ENCODE results near the gene SNURF.
"Not testable (repeated sequence)": the region's sequence is repeated elsewhere in the genome, so short reads cannot be mapped to it uniquely, and the experiment has no call there.

SNURF gene

DNA sequence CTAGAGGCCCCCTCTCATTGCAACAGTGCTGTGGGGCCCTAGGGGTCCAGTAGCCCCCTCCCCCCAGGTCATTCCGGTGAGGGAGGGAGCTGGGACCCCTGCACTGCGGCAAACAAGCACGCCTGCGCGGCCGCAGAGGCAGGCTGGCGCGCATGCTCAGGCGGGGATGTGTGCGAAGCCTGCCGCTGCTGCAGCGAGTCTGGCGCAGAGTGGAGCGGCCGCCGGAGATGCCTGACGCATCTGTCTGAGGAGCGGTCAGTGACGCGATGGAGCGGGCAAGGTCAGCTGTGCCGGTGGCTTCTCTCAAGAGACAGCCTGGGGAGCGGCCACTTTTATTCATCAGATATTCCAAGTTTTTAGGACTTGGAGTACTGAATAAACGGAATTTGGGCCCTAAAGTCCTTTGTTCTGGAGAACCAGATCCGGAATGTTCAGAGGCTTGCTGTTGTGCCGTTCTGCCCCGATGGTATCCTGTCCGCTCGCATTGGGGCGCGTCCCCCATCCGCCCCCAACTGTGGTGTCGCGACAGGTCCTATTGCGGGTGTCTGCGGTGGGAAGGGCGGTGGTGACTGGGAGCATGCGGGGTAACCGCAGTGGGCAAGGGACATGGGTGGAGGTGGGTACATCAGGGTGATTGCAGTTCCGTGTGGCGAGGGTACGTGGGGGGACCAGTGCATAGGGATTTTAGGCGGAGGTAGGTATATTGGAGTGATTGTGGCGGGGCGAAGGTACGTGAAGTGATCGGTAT is at the start of gene SNURF, which contains the start of gene SNRPN:
SNURF (plus strand) TSS at position 205 of the 748 bp plus-strand sequence; CDS start at position 267, 62 bp downstream.
SNRPN (plus strand) TSS at position 205 of the 748 bp plus-strand sequence. CDS start 19,467 bp downstream, outside the sequence.
- DNase-seq (ENCODE audit: low read depth in 2 of 3, low spot score in 1 of 3), result peak; percentile 38 to 59 (median 40)

DNA sequence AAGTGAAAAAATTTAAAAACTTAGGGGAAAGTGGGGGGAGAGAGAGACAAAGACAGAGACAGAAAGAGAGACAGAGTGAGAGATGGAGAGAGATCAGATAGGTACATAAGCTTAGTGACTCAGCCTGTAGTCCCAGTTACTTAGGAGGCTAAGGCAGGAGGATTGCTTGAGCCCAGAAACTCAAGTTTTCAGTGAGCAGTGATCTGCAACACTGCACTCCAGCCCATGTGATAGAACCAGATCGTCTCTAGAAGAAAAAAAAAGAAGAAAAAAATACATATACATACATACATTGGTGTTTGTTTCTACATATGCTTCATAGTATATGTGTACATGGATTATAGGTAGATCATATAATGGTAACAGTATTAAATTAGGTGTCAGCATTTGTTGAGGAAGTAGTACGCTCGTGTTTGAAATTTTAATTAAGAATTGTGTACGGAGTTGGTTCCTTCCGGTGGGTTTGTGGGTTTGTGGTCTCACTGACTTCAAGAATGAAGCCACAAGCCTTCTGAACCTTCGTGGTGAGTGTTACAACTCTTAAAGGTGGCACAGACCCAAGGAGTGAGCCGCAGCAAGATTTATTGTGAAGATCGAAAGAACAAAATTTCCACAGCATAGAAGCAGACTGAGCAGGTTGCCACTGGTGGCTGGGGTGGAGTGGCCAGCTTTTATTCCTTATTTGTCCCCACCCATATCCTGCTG is 38.3 kb upstream of the SNURF start:
- no peak for DNase-seq (ENCODE audit: low read depth in 2 of 3, low spot score in 1 of 3)

- no peak for DNase-seq (ENCODE audit: low read depth in 2 of 3, low spot score in 1 of 3)
These were observed 37.4 kb upstream of the SNURF start for GRCh38 chr15:24917431-24917830.

- no peak for DNase-seq (ENCODE audit: low read depth in 2 of 3, low spot score in 1 of 3)
These were observed 35.3 kb upstream of the SNURF start for GRCh38 chr15:24919446-24919845.

DNA sequence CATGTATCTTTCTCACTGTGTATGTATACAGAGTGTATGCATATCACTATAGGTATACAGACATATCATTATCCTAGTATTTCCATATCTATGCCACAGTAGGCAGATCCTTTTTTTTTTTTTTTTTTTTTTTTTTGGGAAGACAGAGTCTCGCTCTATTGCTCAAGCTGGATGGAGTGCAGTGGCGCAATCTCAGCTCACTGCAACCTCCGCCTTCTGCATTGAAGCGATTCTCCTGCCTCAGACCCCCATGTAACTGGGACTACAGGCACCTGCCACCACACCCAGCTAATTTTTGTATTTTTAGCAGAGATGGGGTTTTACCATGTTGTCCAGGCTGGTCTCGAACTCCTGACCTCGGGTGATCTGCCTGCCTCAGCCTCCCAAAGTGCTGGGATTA is 32.0 kb upstream of the SNURF start:
- not testable (repeated sequence) for DNase-seq (ENCODE audit: low read depth in 2 of 3, low spot score in 1 of 3)

- no peak for DNase-seq (ENCODE audit: low read depth in 2 of 3, low spot score in 1 of 3)
These were observed 30.6 kb upstream of the SNURF start for GRCh38 chr15:24924153-24924552.

GRCh38 chr15:24924621-24925020 is 30.2 kb upstream of the SNURF start:
- DNase-seq (ENCODE audit: low read depth in 2 of 3, low spot score in 1 of 3), result no peak

GRCh38 chr15:24931874-24932732 is 22.7 kb upstream of the SNURF start:
- DNase-seq (ENCODE audit: low read depth in 2 of 3, low spot score in 1 of 3), result not testable (repeated sequence)

GRCh38 chr15:24933716-24934115 is 21.1 kb upstream of the SNURF start:
- no peak for DNase-seq (ENCODE audit: low read depth in 2 of 3, low spot score in 1 of 3)

- DNase-seq (ENCODE audit: low read depth in 2 of 3, low spot score in 1 of 3), result not testable (repeated sequence)
These were observed 16.6 kb upstream of the SNURF start for GRCh38 chr15:24938224-24938623.

DNA sequence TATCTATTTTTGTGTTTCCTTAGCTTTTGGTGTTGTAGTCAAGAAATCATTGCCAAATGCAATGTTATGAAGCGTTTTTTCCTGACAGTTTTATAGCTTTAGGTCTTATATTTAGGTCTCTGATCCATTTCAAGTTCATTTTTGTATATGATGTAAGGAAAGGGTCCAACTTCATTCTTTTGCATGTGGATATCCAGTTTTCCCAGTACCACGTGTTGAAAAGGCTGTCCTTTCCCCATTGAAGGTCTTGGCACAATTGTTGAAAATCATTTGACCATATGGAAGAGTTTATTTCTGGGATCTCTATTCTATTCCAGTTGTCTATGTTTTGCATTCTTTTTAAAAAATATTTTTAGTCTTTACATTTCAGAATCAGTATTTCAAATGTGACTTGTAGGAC is 14.6 kb upstream of the SNURF start:
- DNase-seq (ENCODE audit: low read depth in 2 of 3, low spot score in 1 of 3), result no peak

DNA sequence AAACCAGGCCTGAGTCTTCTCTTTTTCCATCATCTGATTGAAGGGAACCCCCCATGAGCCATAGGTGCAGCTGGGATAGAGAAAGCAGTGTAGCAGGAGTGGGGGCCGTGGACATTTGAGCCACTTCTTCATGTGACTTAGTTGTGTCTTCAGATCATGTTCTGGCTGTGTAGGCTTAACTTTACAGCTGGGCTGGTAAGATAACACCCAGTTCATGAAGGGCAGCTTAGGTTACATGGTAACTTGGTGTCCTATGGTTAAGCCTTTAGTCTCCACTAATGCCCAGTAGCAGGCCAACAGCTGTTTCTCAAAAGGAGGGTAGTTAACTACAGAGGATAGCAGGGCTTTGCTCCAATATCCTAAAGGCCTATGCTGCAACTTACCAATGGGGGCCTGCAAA is 11.4 kb upstream of the SNURF start:
- no peak for DNase-seq (ENCODE audit: low read depth in 2 of 3, low spot score in 1 of 3)

GRCh38 chr15:24944954-24945353 is 9.8 kb upstream of the SNURF start:
- no peak for DNase-seq (ENCODE audit: low read depth in 2 of 3, low spot score in 1 of 3)

DNA sequence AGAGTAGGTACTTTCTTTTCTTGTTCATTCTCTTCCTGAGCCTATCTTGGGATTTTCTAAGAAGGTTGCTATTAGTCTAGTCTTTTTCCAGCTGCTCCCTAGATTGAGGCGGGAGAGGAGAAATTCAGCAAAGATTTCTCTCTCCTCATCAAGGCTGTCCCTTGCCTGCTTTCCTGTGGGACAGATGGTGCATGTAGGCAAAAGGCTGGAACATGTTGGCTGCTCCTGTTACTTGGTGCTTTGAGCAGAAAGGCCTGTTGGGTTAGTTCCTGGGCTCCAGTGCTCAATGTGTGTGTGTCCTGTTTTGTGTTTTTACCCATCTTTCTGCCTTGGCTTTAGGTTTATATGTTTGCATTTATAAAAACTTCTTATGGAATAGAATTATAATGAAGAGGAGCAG is 9.1 kb upstream of the SNURF start:
- no peak for DNase-seq (ENCODE audit: low read depth in 2 of 3, low spot score in 1 of 3)

- no peak for DNase-seq (ENCODE audit: low read depth in 2 of 3, low spot score in 1 of 3)
These were observed 6.3 kb upstream of the SNURF start for GRCh38 chr15:24948495-24948894.

GRCh38 chr15:24955531-24955921 is 739 bp downstream of the SNURF start:
- no peak for DNase-seq (ENCODE audit: low read depth in 2 of 3, low spot score in 1 of 3)

GRCh38 chr15:24956111-24956838 is 1.5 kb downstream of the SNURF start:
- DNase-seq (ENCODE audit: low read depth in 2 of 3, low spot score in 1 of 3), result peak; percentile 14 to 53 (median 46)

DNA sequence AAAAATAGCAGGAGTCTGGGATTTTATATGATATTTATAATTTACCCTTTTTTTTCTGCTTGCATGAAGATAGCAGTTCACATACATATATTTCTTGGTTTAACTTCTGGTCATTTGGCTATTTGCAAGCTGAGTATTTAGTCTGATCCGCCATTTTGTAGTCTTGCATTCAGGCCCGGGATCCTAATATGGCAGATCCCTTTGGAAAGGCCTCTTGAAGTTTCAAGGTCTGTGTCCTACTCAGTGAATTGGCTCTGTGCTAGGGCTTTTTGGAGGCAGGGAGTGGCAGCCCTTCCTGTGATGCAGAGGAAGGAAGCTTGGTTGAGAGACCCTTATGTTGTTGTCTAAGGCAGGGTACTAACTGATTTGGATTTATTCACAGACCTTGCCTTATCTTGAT is 2.9 kb downstream of the SNURF start:
- DNase-seq (ENCODE audit: low read depth in 2 of 3, low spot score in 1 of 3), result no peak

- no peak for DNase-seq (ENCODE audit: low read depth in 2 of 3, low spot score in 1 of 3)
These were observed 7.2 kb downstream of the SNURF start for GRCh38 chr15:24961967-24962366.

GRCh38 chr15:24962880-24963279 is 8.1 kb downstream of the SNURF start:
- no peak for DNase-seq (ENCODE audit: low read depth in 2 of 3, low spot score in 1 of 3)

All from stimulated activated CD4-positive, alpha-beta T cell treated with anti-CD3 and anti-CD28 coated beads, Interleukin-12 subunit alpha, Interleukin-12 subunit beta, amount 100 ng/mL, for 48 hours (primary cell).